WTC11 (cell line): ENCODE measurements around the gene LENEP. TPM values are rescaled to one million over a fixed set of nuclear protein-coding genes. Genes with fewer than 3 reads are reported as not detected.

ENCODE experiments used
- ATAC-seq: fragments of 200-7000 bp; cut with Tn5 transposase; 2 replicates; pipeline ENCODE4 v1.10.0; 2021; ENCODE audit warnings: mild to moderate bottlenecking, moderate library complexity
- CTCF ChIA-PET: fragments of 300-600 bp; sonication (Branson Sonifier 250); formaldehyde crosslinking; loops from one replicate; lab custom pipeline; 2021; ENCODE audit warnings: antibody characterized with exemption; lab: Charles Lee
- POLR2A ChIA-PET: fragments of 350-600 bp; sonication (Branson Sonifier 250); formaldehyde crosslinking; loops from one replicate; lab custom pipeline; 2021; ENCODE audit warnings: antibody characterized with exemption; lab: Charles Lee
- DNase-seq: peaks from one replicate; pipeline ENCODE4 v3.0.0; 2021; ENCODE audit warnings: low spot score
- H3K27ac Mint-ChIP-seq: 2 replicates; pipeline ENCODE4 v1.8.0; 2021; ENCODE audit warnings: mixed read lengths
- H3K27me3 Mint-ChIP-seq: 2 replicates; pipeline ENCODE4 v1.8.0; 2021; ENCODE audit warnings: low read depth, mild to moderate bottlenecking, moderate library complexity, mixed read lengths
- H3K36me3 Mint-ChIP-seq: 2 replicates; pipeline ENCODE4 v1.8.0; 2021; ENCODE audit warnings: mixed read lengths
- H3K4me1 Mint-ChIP-seq: 2 replicates; pipeline ENCODE4 v1.8.0; 2022; ENCODE audit warnings: mixed read lengths
- H3K4me3 Mint-ChIP-seq: 2 replicates; pipeline ENCODE4 v1.8.0; 2021; ENCODE audit warnings: mild to moderate bottlenecking, moderate library complexity, mixed read lengths
- H3K9me3 Mint-ChIP-seq: 2 replicates; pipeline ENCODE4 v1.8.0; 2021; ENCODE audit warnings: mixed read lengths
- ATF1 ChIP-seq: sonication (generic); formaldehyde crosslinking; IDR thresholded peaks from 2 replicates; pipeline ENCODE4 v1.8.1; 2023; ENCODE audit warnings: mild to moderate bottlenecking, moderate library complexity, missing genetic modification reagents
- CREM ChIP-seq: sonication (generic); formaldehyde crosslinking; IDR thresholded peaks from 2 replicates; pipeline ENCODE4 v1.8.1; 2022; ENCODE audit warnings: mild to moderate bottlenecking, missing genetic modification reagents, moderate library complexity
- ELF4 ChIP-seq: sonication (generic); formaldehyde crosslinking; IDR thresholded peaks from 2 replicates; pipeline ENCODE4 v1.8.1; 2022; ENCODE audit warnings: low read depth, mild to moderate bottlenecking, moderate library complexity, missing genetic modification reagents
- GRHL2 ChIP-seq: fragments of 250-450 bp; sonication (Bioruptor Pico); IDR thresholded peaks from 2 replicates; pipeline ENCODE4 v1.8.0; 2022; ENCODE audit warnings: mild to moderate bottlenecking, moderate library complexity; ENCODE audit not compliant: insufficient replicate concordance, severe bottlenecking
- IRF2 ChIP-seq: sonication (generic); formaldehyde crosslinking; IDR thresholded peaks from 2 replicates; pipeline ENCODE4 v1.8.0; 2022; ENCODE audit warnings: low read depth, missing genetic modification reagents, borderline replicate concordance
- KAT7 ChIP-seq: sonication (generic); formaldehyde crosslinking; IDR thresholded peaks from 2 replicates; pipeline ENCODE4 v1.8.1; 2023; ENCODE audit warnings: missing genetic modification reagents, mild to moderate bottlenecking, borderline replicate concordance
- MAX ChIP-seq: sonication (generic); formaldehyde crosslinking; IDR thresholded peaks from 2 replicates; pipeline ENCODE4 v1.8.0; 2022; ENCODE audit warnings: mild to moderate bottlenecking, missing genetic modification reagents
- NFATC4 ChIP-seq: fragments of 250-450 bp; sonication (Bioruptor Pico); IDR thresholded peaks from 2 replicates; pipeline ENCODE4 v1.9.0; 2021; ENCODE audit warnings: mild to moderate bottlenecking
- NFE2L1 ChIP-seq: sonication (generic); formaldehyde crosslinking; IDR thresholded peaks from 2 replicates; pipeline ENCODE4 v1.8.1; 2023; ENCODE audit warnings: missing genetic modification reagents
- NR2C2 ChIP-seq: sonication (generic); formaldehyde crosslinking; IDR thresholded peaks from 2 replicates; pipeline ENCODE4 v1.8.0; 2022; ENCODE audit warnings: mild to moderate bottlenecking, missing genetic modification reagents
- PRDM15 ChIP-seq: sonication (generic); formaldehyde crosslinking; IDR thresholded peaks from 2 replicates; pipeline ENCODE4 v1.8.0; 2022; ENCODE audit warnings: missing genetic modification reagents
- SMAD3 ChIP-seq: sonication (generic); formaldehyde crosslinking; IDR thresholded peaks from 2 replicates; pipeline ENCODE4 v1.8.0; 2022; ENCODE audit warnings: missing genetic modification reagents, mild to moderate bottlenecking, borderline replicate concordance
- SMAD4 ChIP-seq: sonication (generic); formaldehyde crosslinking; IDR thresholded peaks from 2 replicates; pipeline ENCODE4 v1.8.0; 2022; ENCODE audit warnings: mild to moderate bottlenecking, missing genetic modification reagents
- TEAD1 ChIP-seq: sonication (generic); formaldehyde crosslinking; IDR thresholded peaks from 2 replicates; pipeline ENCODE4 v1.8.0; 2022; ENCODE audit warnings: mild to moderate bottlenecking, missing genetic modification reagents
- ZNF512 ChIP-seq: sonication (generic); formaldehyde crosslinking; IDR thresholded peaks from 2 replicates; pipeline ENCODE4 v1.8.1; 2022; ENCODE audit warnings: missing genetic modification reagents, borderline replicate concordance
- ZNF532 ChIP-seq: fragments of 250-450 bp; sonication (Bioruptor Pico); IDR thresholded peaks from 2 replicates; pipeline ENCODE4 v1.9.0; 2021; ENCODE audit warnings: mild to moderate bottlenecking, borderline replicate concordance
- total RNA-seq: library from RNA; stranded (reverse); gene quantifications from 3 replicates; pipeline ENCODE4 v1.2.3, GENCODE V29; 2021
- TF ChIP-seq, protein P1 (sequence below): sonication (generic); formaldehyde crosslinking; IDR thresholded peaks from 2 replicates; pipeline ENCODE4 v1.8.0; 2023; ENCODE audit warnings: missing genetic modification reagents
- TF ChIP-seq, protein P2 (sequence below): sonication (generic); formaldehyde crosslinking; IDR thresholded peaks from 2 replicates; pipeline ENCODE4 v1.8.0; 2022; ENCODE audit warnings: mild to moderate bottlenecking, missing genetic modification reagents
- TF ChIP-seq, protein P3 (sequence below): fragments of 250-450 bp; sonication (Bioruptor Pico); IDR thresholded peaks from 2 replicates; pipeline ENCODE4 v1.9.0; 2021; ENCODE audit warnings: mild to moderate bottlenecking

LENEP gene
- total RNA-seq, 1 experiment from 2014 or later: 1.2 TPM

DNA sequence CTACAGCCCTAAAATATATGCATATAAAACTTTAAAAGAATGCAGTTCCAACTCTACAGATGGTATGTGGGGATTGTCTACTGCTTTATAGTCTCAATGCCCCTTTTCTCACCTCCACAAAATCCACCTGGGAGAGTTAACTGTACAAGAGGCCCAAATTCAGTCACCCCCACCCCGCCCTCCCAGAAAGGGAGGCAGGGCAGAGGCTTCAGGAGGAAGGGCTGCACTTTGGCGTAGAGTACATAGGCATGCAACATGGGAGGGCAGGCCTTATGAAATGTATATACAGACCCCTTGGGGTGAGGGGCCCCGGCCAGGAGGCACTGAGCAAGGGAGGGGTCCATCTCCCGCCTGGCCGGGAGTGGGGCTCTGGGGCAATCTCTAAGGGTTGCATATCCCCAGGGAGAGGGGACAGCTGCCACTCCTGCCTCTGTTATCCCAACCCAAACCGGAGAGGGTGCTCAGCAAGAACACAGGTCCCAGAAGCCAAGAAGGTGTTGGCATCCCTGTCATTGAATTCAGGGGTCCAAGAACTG is 30.5 kb upstream of the LENEP start:
- TF ChIP-seq SMAD3 (CRISPR knock-in tag): no peak
- TF ChIP-seq, protein P1, sequence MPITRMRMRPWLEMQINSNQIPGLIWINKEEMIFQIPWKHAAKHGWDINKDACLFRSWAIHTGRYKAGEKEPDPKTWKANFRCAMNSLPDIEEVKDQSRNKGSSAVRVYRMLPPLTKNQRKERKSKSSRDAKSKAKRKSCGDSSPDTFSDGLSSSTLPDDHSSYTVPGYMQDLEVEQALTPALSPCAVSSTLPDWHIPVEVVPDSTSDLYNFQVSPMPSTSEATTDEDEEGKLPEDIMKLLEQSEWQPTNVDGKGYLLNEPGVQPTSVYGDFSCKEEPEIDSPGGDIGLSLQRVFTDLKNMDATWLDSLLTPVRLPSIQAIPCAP: no peak
- no peak for TF ChIP-seq IRF2 (CRISPR knock-in tag)
- TF ChIP-seq NFATC4: no peak
- TF ChIP-seq NR2C2 (CRISPR knock-in tag): no peak
- TF ChIP-seq ATF1 (CRISPR knock-in tag): no peak
- TF ChIP-seq ZNF512 (CRISPR knock-in tag): no peak
- TF ChIP-seq ZNF532 (CRISPR knock-in tag): no peak
- no peak for TF ChIP-seq KAT7
- DNase-seq (no peak), ATAC-seq (no peak)
- CTCF ChIA-PET: interaction anchor here (1.0 to 4.1 kb wide), 6 partner anchors 9 to 210 kb away, joined by 5 to 33 read pairs (median 12); partner anchors contain the start of genes FLAD1, KRTCAP2, LENEP and SHC1
- H3K4me3 Mint-ChIP-seq: peak overlapping the region; percentile 81
- peaks cover 56% of the 10 kb centered on the region for H3K36me3 Mint-ChIP-seq
- peaks cover 22% of the 10 kb centered on the region for H3K4me1 Mint-ChIP-seq
- H3K9me3 Mint-ChIP-seq: no peaks in the 10 kb centered on the region
- no peaks in the 10 kb centered on the region for H3K27me3 Mint-ChIP-seq
- POLR2A ChIA-PET: interaction anchor here (2.4 to 3.2 kb wide), 3 partner anchors 8 to 20 kb away, joined by 10 to 26 read pairs (median 11); partner anchors contain the start of genes FLAD1 and SHC1
- no peak overlapping the region; the same call in 1 of the 2 replicates for H3K27ac Mint-ChIP-seq

DNA sequence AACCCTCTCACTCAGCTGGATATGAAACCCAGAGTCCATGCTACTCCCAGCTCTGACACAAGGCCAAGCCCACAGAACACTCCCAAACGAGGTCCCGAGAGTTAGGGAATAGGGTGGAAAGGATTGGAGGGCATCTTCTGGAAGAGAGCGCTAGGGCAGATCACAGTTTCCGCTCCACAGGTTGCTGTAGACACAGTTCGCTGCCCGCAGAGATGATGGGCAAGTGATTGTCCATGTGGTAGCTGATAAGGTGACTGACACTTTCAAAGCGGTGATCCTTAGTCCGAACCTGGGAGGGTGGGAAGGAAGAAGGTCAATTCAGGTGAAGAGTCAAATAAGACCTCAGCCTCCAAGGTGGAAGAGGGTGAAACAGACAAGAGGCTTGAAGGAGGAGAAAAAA is 29.7 kb upstream of the LENEP start:
- Mint-ChIP-seq H3K9me3 (no peaks in the 10 kb centered on the region), H3K36me3 (peaks cover 57% of the 10 kb centered on the region), H3K27ac (peak overlapping the region; percentile 67), H3K4me3 (no peak overlapping the region), H3K4me1 (peaks cover 29% of the 10 kb centered on the region), H3K27me3 (no peaks in the 10 kb centered on the region)
- CTCF ChIA-PET: interaction anchor here (4.1 kb wide), 1 partner anchor 36 kb away, joined by 25 read pairs; no protein-coding TSS in a partner anchor
- ATAC-seq (no peak), DNase-seq (no peak)
- POLR2A ChIA-PET: interaction anchor here (1.4 to 3.2 kb wide), 4 partner anchors 10 to 31 kb away, joined by 4 to 11 read pairs (median 7); partner anchors contain the start of gene FLAD1
- TF ChIP-seq CREM (no peak), ELF4 (CRISPR knock-in tag) (no peak), PRDM15 (CRISPR knock-in tag) (no peak), NFE2L1 (CRISPR knock-in tag) (no peak), GRHL2 (CRISPR knock-in tag) (no peak), MAX (CRISPR knock-in tag) (no peak), TEAD1 (CRISPR knock-in tag) (no peak), SMAD4 (CRISPR knock-in tag) (no peak), KAT7 (no peak)
- TF ChIP-seq, protein P1: no peak
- TF ChIP-seq, protein P2, sequence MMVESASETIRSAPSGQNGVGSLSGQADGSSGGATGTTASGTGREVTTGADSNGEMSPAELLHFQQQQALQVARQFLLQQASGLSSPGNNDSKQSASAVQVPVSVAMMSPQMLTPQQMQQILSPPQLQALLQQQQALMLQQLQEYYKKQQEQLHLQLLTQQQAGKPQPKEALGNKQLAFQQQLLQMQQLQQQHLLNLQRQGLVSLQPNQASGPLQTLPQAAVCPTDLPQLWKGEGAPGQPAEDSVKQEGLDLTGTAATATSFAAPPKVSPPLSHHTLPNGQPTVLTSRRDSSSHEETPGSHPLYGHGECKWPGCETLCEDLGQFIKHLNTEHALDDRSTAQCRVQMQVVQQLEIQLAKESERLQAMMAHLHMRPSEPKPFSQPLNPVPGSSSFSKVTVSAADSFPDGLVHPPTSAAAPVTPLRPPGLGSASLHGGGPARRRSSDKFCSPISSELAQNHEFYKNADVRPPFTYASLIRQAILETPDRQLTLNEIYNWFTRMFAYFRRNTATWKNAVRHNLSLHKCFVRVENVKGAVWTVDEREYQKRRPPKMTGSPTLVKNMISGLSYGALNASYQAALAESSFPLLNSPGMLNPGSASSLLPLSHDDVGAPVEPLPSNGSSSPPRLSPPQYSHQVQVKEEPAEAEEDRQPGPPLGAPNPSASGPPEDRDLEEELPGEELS (CRISPR knock-in tag): no peak
- TF ChIP-seq, protein P3, sequence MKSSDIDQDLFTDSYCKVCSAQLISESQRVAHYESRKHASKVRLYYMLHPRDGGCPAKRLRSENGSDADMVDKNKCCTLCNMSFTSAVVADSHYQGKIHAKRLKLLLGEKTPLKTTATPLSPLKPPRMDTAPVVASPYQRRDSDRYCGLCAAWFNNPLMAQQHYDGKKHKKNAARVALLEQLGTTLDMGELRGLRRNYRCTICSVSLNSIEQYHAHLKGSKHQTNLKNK: no peak
